ENCODE measurements around the gene PTPN2. TPM values are rescaled to one million over a fixed set of nuclear protein-coding genes. Genes with fewer than 3 reads are reported as not detected.
A peak's percentile ranks its signal among the peaks of the same experiment; 100 is the strongest.

The PTPN2 gene
- polyA plus RNA-seq, 2 of the 4 experiments (the other 2 are of a cell fraction): 23.0 to 32.4 TPM

GRCh38 chr18:12891561-12891960 is 7.5 kb upstream of the PTPN2 start:
- FAIRE-seq (no peak), DNase-seq (ENCODE audit: low read depth in 1 of 2, low spot score in 1 of 2) (no peak), ATAC-seq (no peak)
- Histone ChIP-seq H3K4me1 (0 out of 3 replicates have a peak, but pooled peaks cover 2% of the 10 kb centered on the region), H3K4me3 (no peak overlapping the region), H3K9me3 (no peaks in the 10 kb centered on the region), H3K27ac (no peak overlapping the region), H3K4me2 (no peak overlapping the region)
- CTCF ChIA-PET: interaction anchor here (1.0 to 7.8 kb wide), 9 partner anchors 8 to 168 kb away, joined by 3 to 84 read pairs (median 5); no protein-coding TSS in a partner anchor
- TF ChIP-seq RARB (CRISPR knock-in tag; IDR thresholded peaks at IDR 0.05) (no peak), EHF (CRISPR knock-in tag; IDR thresholded peaks at IDR 0.05) (no peak), EP300 (IDR thresholded peaks at IDR 0.05) (no peak), PHF8 (IDR thresholded peaks at IDR 0.05; ENCODE audit: borderline replicate concordance, low read depth) (no peak), HMGXB4 (CRISPR knock-in tag; IDR thresholded peaks at IDR 0.05; ENCODE audit: borderline replicate concordance) (no peak), RFX5 (IDR thresholded peaks at IDR 0.05) (no peak)
- WGBS (ENCODE audit: missing lambda C conversion rate): 75% methylated on average over 6 of the region's 6 CpGs
- POLR2A ChIA-PET: no interaction called here

- ATAC-seq (no peak), DNase-seq (ENCODE audit: low read depth in 1 of 2, low spot score in 1 of 2) (no peak), FAIRE-seq (no peak)
- no peaks in the 10 kb centered on the region for H3K9me3 ChIP-seq
- no peak overlapping the region for H3K27ac ChIP-seq
- CTCF ChIA-PET: interaction anchor here (0.6 to 7.8 kb wide), 11 partner anchors 8 to 168 kb away, joined by 3 to 84 read pairs (median 3); no protein-coding TSS in a partner anchor
- 100% methylated on average over 3 of the region's 3 CpGs for WGBS (ENCODE audit: missing lambda C conversion rate)
- TF ChIP-seq SREBF2 (IDR thresholded peaks at IDR 0.05) (no peak), USF2 (IDR thresholded peaks at IDR 0.05) (no peak), EP300 (IDR thresholded peaks at IDR 0.05) (no peak), HOXB13 (CRISPR knock-in tag; IDR thresholded peaks at IDR 0.05; ENCODE audit: low read depth) (no peak), SMC3 (IDR thresholded peaks at IDR 0.05) (no peak), RARB (CRISPR knock-in tag; IDR thresholded peaks at IDR 0.05) (no peak), CEBPB (IDR thresholded peaks at IDR 0.05) (no peak), HDAC2 (IDR thresholded peaks at IDR 0.05) (no peak), NPAS2 (CRISPR knock-in tag; IDR thresholded peaks at IDR 0.05; ENCODE audit: borderline replicate concordance) (no peak), CBX8 (IDR thresholded peaks at IDR 0.05) (no peak)
- no peak overlapping the region for H3K4me3 ChIP-seq
- H3K4me1 ChIP-seq: 0 out of 3 replicates have a peak, but pooled peaks cover 3% of the 10 kb centered on the region
- POLR2A ChIA-PET: no interaction called here
- H3K4me2 ChIP-seq: no peak overlapping the region
Observed at GRCh38 chr18:12890964-12891363, 6.9 kb upstream of the PTPN2 start.

- peak in 1 of 2 experiments; percentile 56 for DNase-seq (ENCODE audit: low read depth in 1 of 2, low spot score in 1 of 2)
- H3K27ac ChIP-seq: no peak overlapping the region
- CTCF ChIA-PET: interaction anchor here (1.0 to 2.6 kb wide), 6 partner anchors 47 to 160 kb away, joined by 3 to 11 read pairs (median 4); no protein-coding TSS in a partner anchor
- H3K4me3 ChIP-seq: no peak overlapping the region
- H3K9me3 ChIP-seq: no peaks in the 10 kb centered on the region
- peaks cover 17% of the 10 kb centered on the region; the same call in 2 of the 3 replicates for H3K4me1 ChIP-seq
- FAIRE-seq: no peak
- ATAC-seq: 0 out of 6 replicates have a peak, but pooled peaks of 1 of the 2 experiments have one; percentile 25
- POLR2A ChIA-PET: no interaction called here
- TF ChIP-seq CTCF (IDR thresholded peaks at IDR 0.05): peak; percentile 38
- no peak for TF ChIP-seq HEYL (CRISPR knock-in tag; IDR thresholded peaks at IDR 0.05)
- TF ChIP-seq CHD4 (IDR thresholded peaks at IDR 0.05; ENCODE audit: borderline replicate concordance): no peak
- H3K4me2 ChIP-seq: no peak overlapping the region
- WGBS (ENCODE audit: missing lambda C conversion rate): 18% methylated on average over 2 of the region's 2 CpGs
Observed at GRCh38 chr18:12886498-12887126, 2.6 kb upstream of the PTPN2 start.
